Measurements from ENCODE around the gene DCAF11.

DNA sequence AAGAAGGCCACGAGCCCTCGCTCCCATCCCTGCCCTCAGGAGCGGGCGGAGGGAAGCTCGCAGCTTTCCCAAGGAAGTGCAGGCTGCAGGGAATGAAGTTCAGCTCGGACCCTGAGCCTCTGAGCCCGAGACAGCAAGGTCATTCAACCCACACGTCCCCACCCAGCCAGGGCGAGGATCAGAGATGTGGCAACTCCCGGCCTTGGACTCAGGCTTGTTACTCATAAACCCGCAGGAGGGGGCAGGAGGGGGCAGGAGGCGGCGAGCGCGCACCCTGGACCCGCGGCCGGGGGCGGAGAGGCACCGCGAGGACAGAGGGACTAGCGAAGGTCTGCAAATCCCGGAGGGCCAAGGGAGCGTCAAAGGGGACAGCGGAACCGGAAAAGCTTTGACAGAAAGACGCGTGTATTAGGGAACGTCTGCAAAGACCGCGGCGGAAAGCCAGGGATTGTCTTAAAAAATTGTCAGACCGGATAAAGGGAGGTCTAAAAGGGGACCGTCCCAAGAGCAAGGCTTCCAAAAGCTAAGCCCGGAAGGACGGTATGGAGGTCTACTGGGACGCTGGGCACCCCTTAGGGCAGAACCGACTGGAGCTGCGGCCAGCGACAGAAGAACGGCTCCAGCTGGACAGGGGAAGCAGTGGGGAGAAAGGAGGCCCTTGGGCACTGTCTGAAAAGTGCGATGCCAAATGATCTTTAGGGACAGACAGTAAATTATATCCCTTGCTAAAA, 611 bp upstream of the DCAF11 start:
- TF ChIP-seq, protein P1, sequence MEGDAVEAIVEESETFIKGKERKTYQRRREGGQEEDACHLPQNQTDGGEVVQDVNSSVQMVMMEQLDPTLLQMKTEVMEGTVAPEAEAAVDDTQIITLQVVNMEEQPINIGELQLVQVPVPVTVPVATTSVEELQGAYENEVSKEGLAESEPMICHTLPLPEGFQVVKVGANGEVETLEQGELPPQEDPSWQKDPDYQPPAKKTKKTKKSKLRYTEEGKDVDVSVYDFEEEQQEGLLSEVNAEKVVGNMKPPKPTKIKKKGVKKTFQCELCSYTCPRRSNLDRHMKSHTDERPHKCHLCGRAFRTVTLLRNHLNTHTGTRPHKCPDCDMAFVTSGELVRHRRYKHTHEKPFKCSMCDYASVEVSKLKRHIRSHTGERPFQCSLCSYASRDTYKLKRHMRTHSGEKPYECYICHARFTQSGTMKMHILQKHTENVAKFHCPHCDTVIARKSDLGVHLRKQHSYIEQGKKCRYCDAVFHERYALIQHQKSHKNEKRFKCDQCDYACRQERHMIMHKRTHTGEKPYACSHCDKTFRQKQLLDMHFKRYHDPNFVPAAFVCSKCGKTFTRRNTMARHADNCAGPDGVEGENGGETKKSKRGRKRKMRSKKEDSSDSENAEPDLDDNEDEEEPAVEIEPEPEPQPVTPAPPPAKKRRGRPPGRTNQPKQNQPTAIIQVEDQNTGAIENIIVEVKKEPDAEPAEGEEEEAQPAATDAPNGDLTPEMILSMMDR (IDR thresholded peaks at IDR 0.05) = peak in 1 of 3 experiments; percentile 3
- TF ChIP-seq POLR2A (IDR thresholded peaks at IDR 0.05) = peak in 1 of 2 donors; percentile 36
- TF ChIP-seq POLR2AphosphoS5 (IDR thresholded peaks at IDR 0.05; ENCODE audit: insufficient read depth in 1 of 2, low read depth in 1 of 2) = peak in 1 of 2 donors; percentile 64

All from vagina (tissue), 2 donors.